AG08396 (cell line): ENCODE data around the gene ZNF808.
"Not testable (repeated sequence)": the region's sequence is repeated elsewhere in the genome, so short reads cannot be mapped to it uniquely, and the experiment has no call there.

Experiments
- DNase-seq: peaks from one replicate; pipeline ENCODE4 v3.0.0; 2012; ENCODE audit warnings: low spot score, mixed read lengths

ZNF808 gene

DNA sequence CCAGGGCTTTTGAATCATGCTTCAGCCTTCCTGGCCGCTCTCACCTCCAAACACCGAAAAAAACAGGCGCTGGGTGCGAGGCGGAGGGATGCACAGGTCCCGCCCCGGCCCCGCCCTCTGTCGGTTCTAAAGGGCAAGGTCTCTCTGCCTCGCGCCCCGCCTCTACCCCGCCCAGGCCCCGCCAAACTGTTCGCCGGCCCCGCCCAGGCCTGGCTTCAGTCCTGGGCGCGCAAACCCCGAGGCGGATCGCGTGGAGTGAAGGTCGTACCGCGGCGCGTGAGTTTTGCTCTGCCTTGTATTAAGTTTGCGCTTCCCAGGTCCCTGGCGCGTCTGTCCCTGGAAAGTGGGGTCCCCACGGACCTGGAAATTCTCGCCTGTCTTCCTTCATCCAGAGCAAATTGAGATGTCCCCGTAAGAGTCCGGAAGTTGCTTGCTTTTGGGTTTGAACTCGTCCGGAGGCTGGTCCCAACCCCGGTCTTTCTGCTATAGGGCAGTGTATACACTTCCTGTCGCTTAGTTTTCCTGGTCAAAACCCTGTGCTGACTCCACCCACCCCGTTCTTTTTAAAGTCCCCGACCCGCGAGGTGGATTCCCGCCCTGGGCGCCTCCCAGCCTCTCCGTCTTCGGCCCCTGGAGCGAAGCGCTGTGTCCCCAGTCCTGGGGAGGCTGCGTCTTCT is 8.4 kb downstream of the ZNF808 start:
- DNase-seq = peak; percentile 82

DNA sequence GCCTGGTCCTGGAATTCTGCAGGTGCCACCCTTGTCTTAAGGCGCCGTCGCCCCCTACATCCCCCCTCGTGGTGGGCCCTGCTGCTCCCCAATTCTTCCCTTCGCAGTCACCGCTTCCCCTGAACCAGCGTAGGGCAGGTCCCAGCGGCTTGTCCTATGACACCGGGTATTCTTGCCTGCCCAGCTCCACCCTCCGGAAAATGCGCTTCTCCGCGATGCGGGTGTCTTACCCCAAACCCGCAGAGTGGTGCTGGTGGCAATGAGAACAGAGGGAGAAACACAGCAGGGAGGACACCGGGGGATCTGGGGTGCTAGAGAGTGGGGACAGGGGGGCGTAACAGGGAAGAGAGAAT is 9.0 kb downstream of the ZNF808 start:
- peak; percentile 8 for DNase-seq

DNA sequence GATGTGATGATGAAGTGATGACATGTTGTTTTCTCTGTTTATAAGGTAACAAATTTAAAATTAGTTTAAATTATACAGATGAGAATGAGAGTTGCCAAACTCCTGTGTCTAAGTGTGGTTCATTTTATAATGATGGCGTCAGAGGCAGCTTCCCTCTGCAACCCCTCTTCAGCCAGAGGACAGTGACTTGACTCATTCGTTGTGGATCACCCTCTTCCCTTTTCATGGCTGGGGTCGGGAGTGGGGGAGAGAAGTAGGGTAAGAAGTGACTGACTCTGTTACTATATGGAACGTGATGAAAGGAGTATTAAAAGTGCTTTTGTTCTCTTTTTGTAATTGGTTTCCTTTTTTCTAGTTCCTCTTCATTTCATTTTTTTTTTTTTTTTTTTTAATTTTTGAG is 11.3 kb downstream of the ZNF808 start:
- DNase-seq = not testable (repeated sequence)

DNA sequence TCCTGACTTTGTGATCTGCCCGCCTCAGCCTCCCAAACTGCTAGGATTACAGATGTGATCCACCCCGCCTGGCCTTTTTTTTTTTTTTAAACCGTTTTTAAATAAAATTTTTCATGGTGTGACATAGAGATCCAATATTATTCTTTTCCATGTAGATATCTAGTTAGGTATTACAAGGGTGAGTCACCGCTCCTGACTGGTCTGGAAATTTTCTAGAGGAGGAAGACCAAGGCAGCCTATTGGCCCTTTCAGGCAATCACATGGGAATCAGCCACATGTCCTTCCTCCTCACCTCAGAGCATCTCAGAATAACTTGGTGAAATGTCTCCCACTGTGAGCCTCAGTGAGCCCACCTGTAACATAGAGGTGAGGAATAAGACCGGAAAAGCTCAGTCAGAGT is 13.7 kb downstream of the ZNF808 start:
- not testable (repeated sequence) for DNase-seq

DNA sequence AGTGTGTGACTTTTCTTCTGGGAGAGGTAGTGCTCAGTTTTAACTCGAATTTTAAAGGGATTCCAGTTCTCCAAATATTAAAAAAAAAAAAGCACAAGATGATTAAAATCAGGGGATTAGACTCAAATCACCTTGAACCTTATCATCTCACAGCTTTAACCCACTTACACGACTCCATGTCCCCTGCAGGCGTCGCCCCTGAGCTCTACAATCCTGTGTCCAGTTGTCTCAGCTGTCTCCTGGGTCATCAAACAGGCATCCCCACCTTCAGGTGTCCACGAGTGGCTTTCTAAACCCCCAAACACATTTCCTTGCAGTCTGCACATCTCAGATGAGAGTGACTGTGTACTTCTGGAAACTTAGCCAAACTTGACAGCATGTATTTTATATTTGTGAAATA is 14.1 kb downstream of the ZNF808 start:
- no peak for DNase-seq

DNA sequence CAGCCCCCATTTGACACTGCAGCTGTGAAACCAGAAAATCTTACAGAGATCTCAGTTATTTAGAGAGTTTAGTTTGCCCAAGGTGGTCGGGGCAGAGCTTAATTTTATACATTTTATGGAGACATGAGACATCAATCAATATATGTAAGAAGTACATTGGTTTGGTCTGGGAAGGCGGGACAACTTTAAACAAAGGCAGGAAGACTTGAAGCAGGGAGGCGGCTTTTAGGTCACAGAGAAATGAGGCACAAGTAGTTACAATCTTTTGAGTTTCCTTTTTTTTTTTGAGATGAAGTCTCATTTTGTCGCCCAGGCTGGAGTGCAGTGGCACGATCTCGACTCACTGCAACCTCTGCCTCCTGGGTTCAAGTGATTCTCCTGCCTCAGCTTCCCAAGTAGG is 15.1 kb downstream of the ZNF808 start:
- DNase-seq = not testable (repeated sequence)

DNA sequence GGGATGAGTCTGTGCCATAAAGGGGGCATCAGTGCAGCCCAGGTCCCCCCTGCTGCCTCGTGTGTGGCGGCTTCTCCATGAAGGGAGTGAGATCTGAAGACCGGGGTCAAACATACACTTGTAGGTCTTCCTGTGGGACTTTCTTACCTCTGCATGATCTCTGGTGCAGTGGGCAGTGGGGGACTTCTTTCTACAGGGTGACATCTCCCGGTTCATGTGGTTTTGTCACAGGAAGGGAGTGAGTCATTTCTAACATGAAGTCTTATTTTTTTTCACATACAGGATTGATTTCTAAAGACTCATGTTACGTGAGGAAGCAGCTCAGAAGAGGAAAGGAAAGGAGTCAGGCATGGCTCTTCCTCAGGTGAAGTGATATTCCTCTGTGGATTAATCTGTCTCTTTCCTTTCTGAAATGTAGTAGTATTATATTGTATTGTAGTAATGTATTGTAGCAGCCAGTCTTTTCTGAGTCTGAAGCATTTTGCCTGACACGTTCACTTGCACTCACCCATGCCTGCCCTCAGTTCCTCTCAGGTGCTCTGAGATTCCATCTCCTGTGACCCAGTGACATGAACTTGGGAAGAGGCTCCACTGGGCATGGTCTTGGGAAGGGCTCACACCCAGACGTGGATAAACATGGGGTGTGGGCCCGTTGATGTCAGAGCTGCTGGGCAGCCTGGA is 15.7 kb downstream of the ZNF808 start:
- DNase-seq = no peak

DNA sequence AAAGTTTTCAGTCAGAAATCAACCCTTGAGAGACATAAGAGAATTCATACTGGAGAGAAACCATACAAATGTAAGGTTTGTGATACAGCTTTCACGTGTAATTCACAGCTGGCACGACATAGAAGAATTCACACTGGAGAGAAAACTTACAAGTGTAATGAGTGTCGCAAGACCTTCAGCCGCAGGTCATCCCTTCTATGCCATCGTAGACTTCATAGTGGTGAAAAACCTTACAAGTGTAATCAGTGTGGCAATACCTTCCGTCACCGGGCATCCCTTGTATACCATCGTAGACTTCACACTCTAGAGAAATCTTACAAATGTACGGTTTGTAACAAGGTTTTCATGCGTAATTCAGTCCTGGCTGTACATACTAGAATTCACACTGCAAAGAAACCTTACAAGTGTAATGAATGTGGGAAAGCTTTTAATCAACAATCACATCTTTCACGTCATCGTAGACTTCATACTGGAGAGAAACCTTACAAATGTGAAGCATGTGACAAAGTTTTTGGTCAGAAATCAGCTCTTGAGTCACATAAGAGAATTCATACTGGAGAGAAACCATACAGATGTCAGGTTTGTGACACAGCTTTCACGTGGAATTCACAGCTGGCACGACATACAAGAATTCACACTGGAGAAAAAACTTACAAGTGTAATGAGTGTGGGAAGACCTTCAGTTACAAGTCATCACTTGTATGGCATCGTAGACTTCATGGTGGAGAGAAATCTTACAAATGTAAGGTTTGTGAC is 26.9 kb downstream of the ZNF808 start:
- no peak for DNase-seq

DNA sequence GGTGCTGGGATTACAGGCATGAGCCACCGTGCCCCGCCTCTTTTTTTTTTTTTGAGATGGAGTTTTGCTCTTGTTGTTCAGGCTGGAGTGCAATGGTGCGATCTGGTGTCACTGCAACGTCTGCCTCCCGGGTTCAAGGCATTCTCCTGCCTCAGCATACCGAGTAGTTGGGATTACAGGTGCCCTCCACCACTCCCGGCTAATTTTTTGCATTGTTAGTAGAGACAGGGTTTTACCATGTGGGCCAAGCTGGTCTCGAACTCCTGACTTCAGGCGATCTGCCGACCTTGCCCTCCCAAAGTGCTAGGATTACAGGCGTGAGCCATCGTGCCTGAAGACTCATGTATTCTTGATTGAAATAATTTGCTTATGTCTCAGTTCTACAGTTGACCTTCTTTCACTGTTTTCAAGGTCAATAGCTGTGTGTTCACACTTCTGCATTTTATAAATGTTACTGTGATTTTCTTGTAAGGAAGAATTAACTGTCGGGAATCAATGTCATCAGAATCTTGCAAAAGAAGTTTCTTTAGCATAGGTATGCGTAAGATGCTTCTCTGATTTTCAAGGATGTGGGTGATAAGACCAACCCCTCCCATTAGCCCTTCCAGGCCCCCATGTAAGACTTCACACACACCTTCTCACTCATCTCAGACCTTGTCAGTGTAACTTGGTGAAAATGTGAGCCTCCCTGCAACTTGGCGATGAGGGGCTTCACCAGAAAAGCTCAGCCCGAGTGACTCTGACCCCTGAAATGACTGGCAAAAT is 29.9 kb downstream of the ZNF808 start:
- no peak for DNase-seq

DNA sequence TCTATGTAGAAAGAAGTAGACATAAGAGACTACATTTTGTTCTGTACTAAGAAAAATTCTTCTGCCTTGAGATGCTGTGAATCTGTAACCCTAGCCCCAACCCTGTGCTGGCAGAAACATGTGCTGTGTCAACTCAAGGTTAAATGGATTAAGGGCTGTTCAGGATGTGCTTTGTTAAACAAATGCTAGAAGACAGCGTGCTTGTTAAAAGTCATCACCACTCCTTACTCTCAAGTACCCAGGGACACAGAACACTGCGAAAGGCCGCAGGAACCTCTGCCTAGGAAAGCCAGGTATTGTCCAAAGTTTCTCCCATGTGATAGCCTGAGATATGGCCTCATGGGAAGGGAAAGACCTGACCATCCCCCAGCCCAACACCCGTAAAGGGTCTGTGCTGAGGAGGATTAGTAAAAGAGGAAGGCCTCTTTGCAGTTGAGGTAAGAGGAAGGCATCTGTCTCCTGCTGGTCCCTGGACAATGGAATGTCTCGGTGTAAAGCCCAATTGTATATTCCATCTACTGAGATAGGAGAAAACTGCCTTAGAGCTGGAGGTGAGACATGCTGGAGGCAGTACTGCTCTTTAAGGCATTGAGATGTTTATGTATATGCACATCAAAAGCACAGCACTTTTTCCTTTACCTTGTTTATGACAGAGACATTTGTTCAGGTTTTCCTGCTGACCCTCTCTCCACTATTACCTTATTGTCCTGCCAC is 31.4 kb downstream of the ZNF808 start:
- DNase-seq = not testable (repeated sequence)

DNA sequence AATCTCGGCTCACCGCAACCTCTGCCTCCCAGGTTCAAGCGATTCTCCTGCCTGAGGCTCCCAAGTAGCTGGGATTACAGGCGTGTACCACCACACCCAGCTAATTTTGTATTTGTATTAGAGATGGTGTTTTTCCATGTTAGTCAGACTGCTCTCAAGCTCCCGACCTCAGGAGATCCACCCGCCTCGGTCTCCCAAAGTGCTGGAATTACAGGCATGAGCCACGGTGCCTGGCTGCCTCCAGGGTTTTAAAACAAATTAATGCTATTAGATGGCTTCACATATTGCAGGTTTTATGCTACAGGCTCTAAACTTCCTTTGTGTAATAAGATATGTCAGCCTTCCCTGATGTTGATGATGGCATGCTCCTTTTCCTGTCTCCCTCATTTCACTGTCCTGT is 34.1 kb downstream of the ZNF808 start:
- DNase-seq = not testable (repeated sequence)

DNA sequence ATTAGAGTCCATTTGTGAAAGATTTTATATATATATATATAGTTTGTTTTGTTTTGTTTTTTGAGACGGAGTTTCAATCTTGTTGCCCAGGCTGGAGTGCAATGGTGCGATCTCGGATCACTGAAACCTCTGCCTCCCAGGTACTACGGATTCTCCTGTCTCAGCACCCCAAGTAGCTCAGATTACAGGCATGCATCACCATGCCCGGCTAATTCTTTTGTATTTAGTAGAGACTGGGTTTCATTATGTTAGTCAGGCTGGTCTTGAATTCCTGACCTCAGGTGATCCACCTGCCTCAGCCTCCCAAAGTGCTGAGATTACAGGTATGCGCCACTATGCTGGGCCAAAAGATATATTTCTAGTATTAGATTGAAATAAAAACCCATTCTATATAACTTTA is 38.7 kb downstream of the ZNF808 start:
- no peak for DNase-seq

DNA sequence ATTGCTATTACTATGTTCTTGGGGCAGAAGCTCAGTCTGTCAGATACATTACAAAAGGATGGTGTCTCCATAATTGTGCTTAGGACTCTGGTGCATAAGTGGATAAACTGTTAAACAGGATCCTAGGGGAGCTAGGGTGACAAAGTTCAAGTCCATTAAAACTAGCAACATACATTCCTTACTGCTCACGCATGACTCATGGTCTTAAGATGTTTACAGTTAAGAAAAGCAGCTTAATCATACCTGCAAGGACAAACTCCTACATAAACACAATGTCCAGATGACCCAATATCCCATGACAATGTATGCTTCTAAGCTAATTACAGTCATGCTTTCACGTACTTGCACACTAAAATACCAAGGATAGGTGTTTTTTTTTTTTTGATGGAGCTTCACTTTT is 39.1 kb downstream of the ZNF808 start:
- DNase-seq = no peak

DNA sequence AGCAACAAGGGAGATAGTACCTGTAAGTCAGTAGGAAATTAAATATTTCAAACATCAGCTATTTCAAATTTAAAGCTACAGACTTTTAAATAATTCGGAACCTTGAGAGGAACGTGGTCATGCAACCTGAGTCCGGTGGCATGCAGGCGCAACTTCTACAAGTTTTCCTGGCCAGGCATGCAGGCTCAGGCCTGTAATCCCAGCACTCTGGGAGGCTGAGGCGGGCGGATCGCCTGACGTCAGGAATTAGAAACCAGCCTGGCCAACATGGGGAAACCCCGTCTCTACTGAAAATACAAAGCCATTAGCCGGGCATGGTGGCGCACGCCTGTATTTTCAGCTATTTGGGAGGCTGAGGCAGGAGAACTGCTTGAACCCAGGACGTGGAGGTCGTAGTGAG is 40.5 kb downstream of the ZNF808 start:
- no peak for DNase-seq

DNA sequence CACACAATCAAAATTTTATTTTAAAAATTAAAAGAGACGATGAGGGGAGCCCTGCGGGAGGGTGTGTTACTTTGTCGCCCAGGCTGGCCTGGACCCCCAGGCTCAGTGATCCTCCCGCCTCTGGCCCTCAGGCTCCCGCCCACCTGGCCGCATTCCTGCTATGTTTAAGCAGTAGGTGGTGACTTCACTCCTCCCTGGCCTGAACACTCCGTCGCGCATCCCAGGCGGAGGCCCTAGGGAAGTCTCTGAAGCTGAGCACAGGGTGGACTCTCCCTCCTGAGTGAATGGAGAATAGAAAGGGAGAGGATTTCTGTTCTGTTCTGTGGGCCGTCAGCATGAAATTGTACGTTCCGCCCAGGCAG is 42.2 kb downstream of the ZNF808 start:
- DNase-seq = not testable (repeated sequence)

DNA sequence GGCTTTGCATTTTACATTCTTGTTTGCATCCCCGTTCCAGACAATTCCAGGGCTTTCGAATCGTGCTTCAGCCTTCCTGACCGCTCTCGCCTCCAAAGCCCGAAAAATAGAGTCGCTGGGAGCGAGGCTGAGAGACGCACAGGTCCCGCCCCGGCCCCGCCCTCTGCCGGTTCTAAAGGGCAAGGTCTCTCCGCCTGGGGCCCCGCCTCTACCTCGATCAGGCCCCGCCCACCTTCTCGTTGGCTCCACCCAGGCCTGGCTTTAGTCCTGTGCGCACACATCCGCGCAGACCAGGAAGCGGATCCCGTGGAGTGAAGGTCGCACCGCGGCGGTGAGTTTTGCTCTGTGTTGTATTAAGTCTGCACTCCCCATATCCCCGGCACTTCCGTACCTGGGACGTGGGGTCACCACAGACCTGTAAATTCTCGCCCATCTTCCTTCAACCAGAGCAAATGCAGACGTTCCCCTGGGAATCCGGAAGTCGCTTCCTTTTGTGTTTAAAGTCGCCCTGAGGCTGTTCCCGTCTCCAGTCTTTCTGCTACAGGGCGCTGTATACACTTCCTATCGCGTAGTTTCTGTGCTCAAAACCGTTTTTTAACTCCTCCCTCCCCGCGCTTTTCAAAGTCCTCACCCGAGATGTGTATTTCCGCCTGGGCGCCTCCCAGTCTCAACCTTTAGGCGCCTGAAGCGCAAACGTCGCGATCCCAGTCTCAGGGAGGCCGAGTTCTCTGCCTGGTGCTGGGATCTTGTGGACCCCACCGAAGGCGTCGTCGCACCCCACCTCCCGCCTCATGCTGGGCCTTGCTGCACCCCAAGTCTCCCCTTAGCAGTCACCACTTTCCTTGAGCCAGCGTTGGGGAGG is 42.8 kb downstream of the ZNF808 start, which contains the start of gene ZNF701:
TSS of gene ZNF701 (plus strand) at position 288 of the 862 bp plus-strand sequence. CDS start 3,861 bp downstream, outside the sequence.
- DNase-seq = peak; percentile 93

DNA sequence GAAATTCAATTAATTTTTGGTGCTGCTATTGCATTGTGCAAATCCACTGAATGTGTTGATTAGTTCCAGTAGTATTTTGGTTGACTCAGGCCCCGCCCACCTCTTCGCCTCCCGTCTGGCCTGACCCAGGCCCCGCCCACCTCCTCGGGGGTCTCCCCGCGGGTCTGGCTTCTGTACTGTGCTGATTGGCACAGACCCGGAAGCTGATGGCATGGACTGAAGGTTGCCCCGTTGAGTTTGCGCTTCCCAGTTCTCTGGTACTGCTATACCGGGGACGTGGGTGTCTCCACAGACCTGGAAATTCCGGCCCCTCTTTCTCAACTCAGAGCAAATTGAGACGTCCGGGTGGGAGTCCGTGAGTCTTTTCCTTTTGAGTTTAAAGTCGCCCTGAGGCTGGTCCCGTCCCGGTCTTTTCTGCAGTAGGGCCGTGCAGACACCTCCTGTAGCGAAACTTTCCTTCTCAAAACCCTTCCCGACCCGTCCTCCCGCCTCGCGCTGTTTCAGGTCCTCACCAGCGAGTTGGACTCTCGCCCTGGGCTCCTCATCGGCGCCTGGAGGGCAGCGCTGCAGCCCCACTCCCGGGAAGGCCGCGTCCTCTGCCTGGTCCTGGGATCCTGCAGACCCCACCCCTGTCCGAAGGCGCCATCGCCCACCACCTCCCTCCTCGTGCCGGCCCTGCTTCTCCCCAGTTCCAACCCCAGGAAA is 57.4 kb downstream of the ZNF808 start:
- no peak for DNase-seq

DNA sequence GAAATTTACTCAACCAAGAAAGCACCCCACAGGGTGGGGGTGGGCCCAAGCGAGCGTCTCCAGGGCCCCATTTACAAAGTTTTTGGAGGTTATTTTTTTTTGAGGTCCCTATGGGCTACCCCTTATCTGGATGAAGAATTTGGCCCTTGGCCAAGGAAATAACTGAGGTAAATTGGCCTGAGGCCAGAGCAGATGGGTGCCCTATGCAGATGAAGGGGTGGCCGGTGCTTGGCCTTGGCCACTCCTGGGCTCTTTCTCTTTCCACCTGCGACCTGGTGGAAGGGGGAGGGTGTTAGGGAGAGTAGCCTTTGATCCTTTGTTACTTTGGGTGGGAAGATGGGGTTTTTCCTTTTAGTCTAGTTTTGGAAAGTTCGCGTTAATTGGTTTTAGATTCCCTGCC is 58.1 kb downstream of the ZNF808 start:
- DNase-seq = no peak

DNA sequence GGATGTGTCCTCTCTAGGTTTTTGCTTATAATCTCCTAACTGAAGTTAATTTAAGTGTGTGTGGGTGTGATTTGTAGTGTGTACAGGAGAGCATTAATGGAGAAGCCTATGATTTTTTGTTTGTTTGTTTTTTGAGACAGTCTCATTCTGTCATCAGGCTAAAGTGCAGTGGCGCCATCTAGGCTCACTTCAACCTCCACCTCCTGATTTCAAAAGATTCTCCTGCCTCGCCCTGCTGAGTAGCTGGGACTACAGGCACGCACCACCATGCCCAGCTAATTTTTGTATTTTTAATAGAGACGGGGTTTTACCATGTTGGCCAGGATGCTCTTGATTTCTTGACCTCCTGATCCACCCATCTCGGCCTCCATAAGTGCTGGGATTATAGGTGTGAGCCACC is 63.3 kb downstream of the ZNF808 start:
- no peak for DNase-seq

DNA sequence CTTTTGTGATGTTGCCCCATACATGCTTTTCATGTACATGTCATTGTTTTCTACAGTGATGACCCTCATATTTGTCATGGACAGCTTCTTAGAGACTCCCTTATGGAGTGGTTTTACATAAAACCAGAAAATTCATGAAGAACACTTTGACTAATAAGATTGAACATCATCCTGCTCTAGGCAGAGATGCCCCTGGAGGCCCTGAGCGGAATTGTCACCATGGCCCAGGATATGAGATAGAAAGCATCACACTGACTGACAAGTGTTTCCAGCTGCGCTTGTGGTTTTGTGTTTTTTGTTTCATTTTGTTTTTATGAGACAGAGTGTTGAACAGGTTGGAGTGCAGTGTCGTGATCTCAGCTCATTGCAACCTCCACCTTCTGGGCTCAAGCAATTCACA is 64.8 kb downstream of the ZNF808 start:
- no peak for DNase-seq
